HepG2 (cell line): ENCODE results near the gene ZNF558.

Experiments used
- BHLHE40 ChIP-seq: IDR thresholded peaks from 2 replicates; pipeline ENCODE4 v1.6.1; 2011; ENCODE audit warnings: low read length, improper control_type of control experiment
- CEBPB ChIP-seq: IDR thresholded peaks from 2 replicates; pipeline ENCODE4 v1.6.1; 2011; ENCODE audit warnings: low read depth, low read length, improper control_type of control experiment, borderline replicate concordance
- CHD4 ChIP-seq: fragments of 200-600 bp; sonication (generic); IDR thresholded peaks from 2 replicates; pipeline ENCODE4 v1.7.0; 2017; ENCODE audit warnings: mild to moderate bottlenecking, low read length, borderline replicate concordance
- GABPA ChIP-seq, 2 experiments: IDR thresholded peaks; 2 replicates each; pipeline ENCODE4 v1.6.1; 2011 to 2016; ENCODE audit warnings: low read depth in 2 of 2, low read length in 1 of 2, missing biosample characterization in 1 of 2, missing genetic modification characterization in 1 of 2
- GPN1 ChIP-seq: sonication (generic); formaldehyde crosslinking; IDR thresholded peaks from 2 replicates; pipeline ENCODE4 v1.5.1; 2020; ENCODE audit warnings: missing genetic modification reagents, borderline replicate concordance
- HNRNPLL ChIP-seq: fragments of 200-400 bp; formaldehyde crosslinking; IDR thresholded peaks from 2 replicates; pipeline ENCODE4 v1.6.1; 2017; ENCODE audit warnings: mild to moderate bottlenecking, low read depth, low read length; ENCODE audit not compliant: poor library complexity, severe bottlenecking
- IRF2 ChIP-seq: IDR thresholded peaks from 2 replicates; pipeline ENCODE4 v1.6.1; 2018; ENCODE audit warnings: missing genetic modification reagents, missing compliant biosample characterization
- JUND ChIP-seq: sonication (generic); formaldehyde crosslinking; IDR thresholded peaks from 2 replicates; pipeline ENCODE4 v1.8.0; 2022; ENCODE audit warnings: mild to moderate bottlenecking, missing genetic modification reagents
- PHF8 ChIP-seq: sonication (generic); formaldehyde crosslinking; IDR thresholded peaks from 2 replicates; pipeline ENCODE4 v1.5.0; 2020; ENCODE audit warnings: missing genetic modification reagents
- POLR2AphosphoS5 ChIP-seq: IDR thresholded peaks from 2 replicates; pipeline ENCODE4 v1.6.1; 2012; ENCODE audit warnings: low read depth, low read length
- TCF7L2 ChIP-seq: IDR thresholded peaks from 2 replicates; pipeline ENCODE4 v1.6.1; 2011; ENCODE audit warnings: mild to moderate bottlenecking, low read depth, low read length, moderate library complexity
- ZNF292 ChIP-seq: sonication (generic); formaldehyde crosslinking; IDR thresholded peaks from 2 replicates; pipeline ENCODE4 v1.8.1; 2022; ENCODE audit warnings: mild to moderate bottlenecking, low read depth, missing genetic modification reagents, borderline replicate concordance
- TF ChIP-seq, protein P1 (sequence below): sonication (generic); formaldehyde crosslinking; IDR thresholded peaks from 2 replicates; pipeline ENCODE4 v1.5.0; 2020; ENCODE audit warnings: mild to moderate bottlenecking, missing genetic modification reagents, moderate library complexity
- TF ChIP-seq, protein P2 (sequence below): sonication (generic); formaldehyde crosslinking; conservative IDR thresholded peaks from 2 replicates; pipeline ENCODE4 v1.5.0; 2020; ENCODE audit warnings: missing genetic modification reagents

DNA sequence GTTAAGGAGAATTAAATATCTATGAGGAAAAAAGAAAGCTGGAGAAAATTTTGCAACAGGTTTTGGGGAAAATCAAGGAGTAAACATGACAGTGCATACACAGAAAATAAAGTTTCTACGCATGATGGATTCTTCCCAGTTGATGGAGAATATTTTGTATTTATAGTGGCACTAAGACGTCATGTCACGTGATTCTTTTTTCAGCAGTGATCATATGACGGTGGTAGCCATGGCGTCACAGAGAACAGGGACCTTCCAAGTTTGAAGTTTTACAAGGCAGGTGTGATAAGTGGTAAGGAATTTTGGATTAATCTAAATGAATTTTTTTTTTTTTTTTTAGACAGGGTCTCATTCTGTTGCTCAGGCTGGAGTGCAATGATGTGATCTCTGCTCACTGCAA lies 8.6 kb upstream of the ZNF558 start:
- TF ChIP-seq JUND (no peak), ZNF292 (CRISPR knock-in tag) (no peak), CHD4 (no peak), PHF8 (no peak), CEBPB (no peak), GPN1 (CRISPR knock-in tag) (no peak), HNRNPLL (no peak), POLR2AphosphoS5 (no peak), BHLHE40 (no peak), IRF2 (CRISPR knock-in tag) (no peak), TCF7L2 (no peak), GABPA (IDR thresholded peaks at IDR 0.05; ENCODE audit: low read depth, low read length) (no peak), GABPA (CRISPR knock-in tag; IDR thresholded peaks at IDR 0.05; ENCODE audit: low read depth) (no peak)
- TF ChIP-seq, protein P1, sequence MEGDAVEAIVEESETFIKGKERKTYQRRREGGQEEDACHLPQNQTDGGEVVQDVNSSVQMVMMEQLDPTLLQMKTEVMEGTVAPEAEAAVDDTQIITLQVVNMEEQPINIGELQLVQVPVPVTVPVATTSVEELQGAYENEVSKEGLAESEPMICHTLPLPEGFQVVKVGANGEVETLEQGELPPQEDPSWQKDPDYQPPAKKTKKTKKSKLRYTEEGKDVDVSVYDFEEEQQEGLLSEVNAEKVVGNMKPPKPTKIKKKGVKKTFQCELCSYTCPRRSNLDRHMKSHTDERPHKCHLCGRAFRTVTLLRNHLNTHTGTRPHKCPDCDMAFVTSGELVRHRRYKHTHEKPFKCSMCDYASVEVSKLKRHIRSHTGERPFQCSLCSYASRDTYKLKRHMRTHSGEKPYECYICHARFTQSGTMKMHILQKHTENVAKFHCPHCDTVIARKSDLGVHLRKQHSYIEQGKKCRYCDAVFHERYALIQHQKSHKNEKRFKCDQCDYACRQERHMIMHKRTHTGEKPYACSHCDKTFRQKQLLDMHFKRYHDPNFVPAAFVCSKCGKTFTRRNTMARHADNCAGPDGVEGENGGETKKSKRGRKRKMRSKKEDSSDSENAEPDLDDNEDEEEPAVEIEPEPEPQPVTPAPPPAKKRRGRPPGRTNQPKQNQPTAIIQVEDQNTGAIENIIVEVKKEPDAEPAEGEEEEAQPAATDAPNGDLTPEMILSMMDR (CRISPR knock-in tag), result no peak
- TF ChIP-seq, protein P2, sequence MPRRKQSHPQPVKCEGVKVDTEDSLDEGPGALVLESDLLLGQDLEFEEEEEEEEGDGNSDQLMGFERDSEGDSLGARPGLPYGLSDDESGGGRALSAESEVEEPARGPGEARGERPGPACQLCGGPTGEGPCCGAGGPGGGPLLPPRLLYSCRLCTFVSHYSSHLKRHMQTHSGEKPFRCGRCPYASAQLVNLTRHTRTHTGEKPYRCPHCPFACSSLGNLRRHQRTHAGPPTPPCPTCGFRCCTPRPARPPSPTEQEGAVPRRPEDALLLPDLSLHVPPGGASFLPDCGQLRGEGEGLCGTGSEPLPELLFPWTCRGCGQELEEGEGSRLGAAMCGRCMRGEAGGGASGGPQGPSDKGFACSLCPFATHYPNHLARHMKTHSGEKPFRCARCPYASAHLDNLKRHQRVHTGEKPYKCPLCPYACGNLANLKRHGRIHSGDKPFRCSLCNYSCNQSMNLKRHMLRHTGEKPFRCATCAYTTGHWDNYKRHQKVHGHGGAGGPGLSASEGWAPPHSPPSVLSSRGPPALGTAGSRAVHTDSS (CRISPR knock-in tag), result no peak
